ENCODE measurements around the gene CPAMD8.
"Not testable (repeated sequence)": the region's sequence is repeated elsewhere in the genome, so short reads cannot be mapped to it uniquely, and the experiment has no call there.

CPAMD8 gene

GRCh38 chr19:16889366-16889882 is 137.2 kb downstream of the CPAMD8 start:
- DNase-seq: no peak

GRCh38 chr19:16888629-16889365 is 137.8 kb downstream of the CPAMD8 start, which contains the start of gene F2RL3:
Gene F2RL3, plus strand, starts transcription at chr19:16888999. Its CDS starts 191 bp downstream, at chr19:16889190.
- DNase-seq: no peak

GRCh38 chr19:16887353-16888265 is 139.0 kb downstream of the CPAMD8 start:
- DNase-seq: no peak

DNA sequence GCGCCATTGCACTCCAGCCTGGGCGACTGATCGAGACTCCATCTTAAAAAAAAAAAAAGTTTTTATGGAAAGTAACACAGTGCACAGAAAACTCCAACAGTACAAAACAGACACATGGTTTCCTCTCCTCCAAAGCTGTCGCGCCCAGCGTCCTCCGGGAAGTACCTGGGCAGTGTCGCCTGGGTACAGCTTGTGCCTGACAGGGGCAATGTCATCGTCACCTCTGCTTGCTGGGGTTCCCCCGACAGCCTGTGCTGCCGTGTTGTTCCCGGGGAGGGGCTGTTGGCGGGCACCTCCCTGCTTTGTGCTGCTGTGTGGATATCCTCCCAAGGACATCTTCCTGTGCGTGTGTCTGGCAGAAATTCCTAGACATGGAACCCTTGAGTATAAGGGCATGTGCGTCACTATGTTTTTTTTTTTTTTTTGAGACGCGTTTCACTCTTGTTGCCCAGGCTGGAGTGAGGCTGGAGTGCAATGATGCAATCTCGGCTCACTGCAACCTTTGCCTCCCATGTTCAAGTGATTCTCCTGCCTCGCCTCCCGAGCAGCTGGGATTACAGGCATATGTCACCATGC is 140.2 kb downstream of the CPAMD8 start:
- DNase-seq: no peak

DNA sequence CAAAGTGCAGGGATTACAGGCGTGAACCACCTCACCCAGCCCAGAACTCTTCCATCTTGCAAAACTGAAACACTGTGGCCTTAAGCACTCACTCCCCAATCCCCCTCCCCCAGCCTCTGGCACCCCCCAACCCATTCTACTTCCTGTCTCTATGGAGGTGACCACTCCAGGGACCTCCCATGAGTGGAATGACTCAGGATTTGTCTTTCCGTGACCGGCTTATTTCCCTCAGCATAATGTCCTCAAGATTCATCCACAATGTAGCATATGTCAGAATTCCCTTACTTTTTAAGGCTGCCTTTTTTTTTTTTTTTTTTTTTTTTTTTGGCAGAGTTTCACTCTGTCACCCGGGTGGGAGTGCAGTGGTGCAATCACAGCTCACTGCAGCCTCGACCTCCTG is 141.4 kb downstream of the CPAMD8 start:
- no peak for DNase-seq

DNA sequence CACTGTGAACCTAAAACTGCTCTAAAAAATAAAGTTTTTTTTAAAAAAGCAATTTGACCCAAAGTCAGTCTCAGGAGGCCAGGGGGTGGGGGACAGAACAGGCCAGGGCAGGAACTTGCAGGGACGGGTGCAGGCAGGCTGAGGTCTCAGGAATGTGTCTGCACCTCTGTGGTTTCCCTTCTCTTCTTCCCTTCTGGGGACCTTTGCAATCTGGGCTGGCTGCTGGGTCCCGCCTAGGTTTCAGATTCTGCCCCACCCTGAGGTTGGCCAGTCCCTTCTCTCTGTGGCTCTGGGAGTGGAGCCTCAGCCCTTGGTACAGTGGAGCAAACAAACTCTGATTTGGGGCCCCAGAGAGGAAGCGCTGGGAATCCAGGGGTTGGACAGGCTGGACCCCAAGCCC is 143.1 kb downstream of the CPAMD8 start:
- no peak for DNase-seq

DNA sequence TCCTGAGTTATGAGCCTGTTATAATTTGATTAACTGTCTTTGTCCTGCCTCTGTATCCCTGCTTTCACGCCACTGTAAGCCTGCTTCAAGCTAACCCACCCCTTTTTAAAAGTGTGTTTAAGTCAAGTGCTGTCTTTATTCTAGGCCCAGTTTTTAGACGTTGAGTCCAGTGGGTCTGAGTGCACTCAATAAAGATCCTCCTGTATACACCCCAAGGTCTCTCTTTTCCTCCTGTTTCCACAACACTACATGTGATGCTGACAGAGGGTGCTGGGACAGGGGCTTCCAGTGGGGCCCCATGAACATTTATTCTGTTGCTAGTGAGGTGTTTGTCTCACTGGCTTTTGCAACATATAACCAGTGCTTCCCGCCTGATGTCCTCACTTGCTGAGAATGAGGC is 144.5 kb downstream of the CPAMD8 start:
- DNase-seq: no peak

DNA sequence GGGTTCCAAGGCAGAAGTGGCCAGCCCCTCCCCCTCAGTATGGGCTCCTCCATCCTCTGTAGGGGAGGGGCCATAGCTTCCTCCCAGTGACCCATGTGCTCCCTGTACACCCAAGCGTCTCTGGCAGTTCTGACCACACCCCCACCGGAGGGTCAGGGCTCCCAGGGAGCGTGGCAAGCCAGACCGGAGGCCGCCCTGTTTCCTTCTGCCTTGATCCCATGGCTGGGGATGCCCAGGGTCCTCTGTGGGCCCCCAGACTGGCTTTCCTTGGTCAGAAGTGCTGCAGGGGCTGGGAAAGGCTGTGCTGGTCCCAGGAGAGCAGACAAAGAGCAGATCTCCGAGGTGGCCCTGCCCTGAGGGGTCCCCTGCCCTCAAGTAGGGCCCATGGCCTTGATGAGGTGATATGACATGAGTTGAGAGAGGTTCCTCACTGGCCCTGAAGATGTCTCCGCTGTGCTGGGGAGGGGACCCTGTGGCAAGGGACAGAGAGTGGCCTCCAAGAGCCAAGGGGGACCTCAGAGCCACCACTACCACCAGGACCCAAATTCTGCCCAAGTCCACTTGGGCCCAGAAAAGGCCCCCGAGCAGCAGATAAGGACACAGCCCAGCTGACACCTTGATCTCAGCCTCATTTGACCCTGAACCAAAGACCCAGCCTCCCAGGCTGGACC is 145.6 kb downstream of the CPAMD8 start:
- no peak for DNase-seq

GRCh38 chr19:16878181-16878965 is 148.2 kb downstream of the CPAMD8 start:
- no peak for DNase-seq

DNA sequence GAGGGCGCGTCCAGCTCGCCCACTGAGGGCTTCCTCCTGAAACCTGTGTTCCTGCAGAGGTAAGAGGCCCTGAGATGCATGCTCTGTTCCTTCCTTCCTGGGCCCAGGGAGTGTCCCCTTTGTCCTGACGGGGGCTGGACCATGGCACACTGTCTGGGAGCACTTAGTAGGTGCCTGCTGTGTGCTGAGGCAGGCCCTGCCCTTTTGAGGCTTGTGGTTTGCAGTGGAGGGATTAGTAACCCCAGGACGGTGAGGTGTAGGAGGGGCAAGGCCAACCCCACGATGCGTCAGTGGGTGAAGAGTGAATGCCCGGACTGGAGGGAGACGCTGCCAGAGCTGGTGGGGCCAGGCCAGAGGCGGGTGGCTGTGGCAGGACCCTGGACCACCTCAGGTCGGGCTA is 149.0 kb downstream of the CPAMD8 start:
- DNase-seq: no peak

DNA sequence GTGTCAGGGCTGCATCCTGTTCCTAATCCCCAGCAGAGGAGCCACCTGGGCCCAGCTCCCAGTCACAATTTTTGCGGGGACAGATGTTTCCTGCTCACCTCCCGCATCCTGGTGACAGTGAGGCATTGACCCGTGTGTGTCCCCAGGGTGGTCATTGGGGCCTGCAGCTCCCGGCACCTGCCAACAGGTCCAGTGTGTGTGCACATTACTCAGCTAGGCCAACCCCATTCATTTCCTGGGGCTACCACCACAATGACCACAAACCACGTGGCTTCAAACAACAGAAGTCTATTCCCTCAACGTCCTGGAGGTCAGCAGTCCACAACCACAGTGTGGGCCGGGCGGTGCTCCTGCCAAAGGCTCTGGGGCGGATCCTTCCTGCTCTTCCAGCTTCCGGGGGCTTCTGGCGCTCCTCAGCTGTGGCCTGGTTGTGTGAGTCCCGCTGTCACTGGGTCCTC is 149.7 kb downstream of the CPAMD8 start:
- no peak for DNase-seq

DNA sequence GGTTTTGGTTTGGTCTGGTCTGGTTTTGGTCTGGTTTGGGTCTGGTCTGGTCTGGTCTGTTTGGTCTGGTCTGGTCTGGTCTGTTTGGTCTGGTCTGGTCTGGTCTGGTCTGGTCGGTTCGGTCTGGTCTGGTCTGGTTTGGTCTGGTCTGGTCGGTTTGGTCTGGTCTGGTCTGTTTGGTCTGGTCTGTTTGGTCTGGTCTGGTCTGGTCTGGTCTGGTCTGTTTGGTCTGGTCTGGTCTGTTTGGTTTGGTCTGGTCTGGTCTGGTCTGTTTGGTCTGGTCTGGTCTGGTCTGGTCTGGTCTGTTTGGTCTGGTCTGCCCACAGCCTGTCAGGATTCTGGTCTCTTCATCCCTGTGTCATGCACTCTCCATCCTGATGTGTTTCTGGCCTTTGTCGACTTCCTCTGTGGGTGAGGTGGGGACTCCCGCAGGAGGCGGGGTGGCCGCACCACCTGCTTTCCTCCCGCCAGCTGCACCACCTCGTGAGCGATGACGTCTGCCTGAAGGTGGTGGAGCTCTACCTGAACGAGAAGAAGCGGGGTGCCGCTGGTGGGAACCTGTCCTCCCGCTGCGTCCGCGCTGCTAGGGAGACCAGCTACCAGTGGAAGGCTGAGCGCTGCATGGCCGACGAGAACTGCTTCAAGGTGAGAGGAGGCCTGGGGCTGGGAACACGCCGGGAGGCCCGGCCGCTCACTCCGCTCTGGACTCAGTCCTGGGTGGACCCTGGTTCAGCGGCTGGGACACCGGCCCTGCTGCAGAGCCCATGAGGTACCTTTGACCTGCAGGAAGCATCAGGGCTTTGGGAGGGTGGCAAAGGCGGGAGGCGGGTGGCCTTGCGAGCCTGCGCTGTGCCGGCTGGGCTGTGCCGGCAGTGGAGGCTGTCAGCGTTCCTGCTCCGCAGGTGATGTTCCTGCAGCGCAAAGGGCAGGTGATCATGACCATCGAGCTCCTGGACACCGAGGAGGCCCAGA is 150.7 kb downstream of the CPAMD8 start:
- DNase-seq: no peak

GRCh38 chr19:16874978-16875299 is 151.7 kb downstream of the CPAMD8 start:
- DNase-seq: not testable (repeated sequence)

DNA sequence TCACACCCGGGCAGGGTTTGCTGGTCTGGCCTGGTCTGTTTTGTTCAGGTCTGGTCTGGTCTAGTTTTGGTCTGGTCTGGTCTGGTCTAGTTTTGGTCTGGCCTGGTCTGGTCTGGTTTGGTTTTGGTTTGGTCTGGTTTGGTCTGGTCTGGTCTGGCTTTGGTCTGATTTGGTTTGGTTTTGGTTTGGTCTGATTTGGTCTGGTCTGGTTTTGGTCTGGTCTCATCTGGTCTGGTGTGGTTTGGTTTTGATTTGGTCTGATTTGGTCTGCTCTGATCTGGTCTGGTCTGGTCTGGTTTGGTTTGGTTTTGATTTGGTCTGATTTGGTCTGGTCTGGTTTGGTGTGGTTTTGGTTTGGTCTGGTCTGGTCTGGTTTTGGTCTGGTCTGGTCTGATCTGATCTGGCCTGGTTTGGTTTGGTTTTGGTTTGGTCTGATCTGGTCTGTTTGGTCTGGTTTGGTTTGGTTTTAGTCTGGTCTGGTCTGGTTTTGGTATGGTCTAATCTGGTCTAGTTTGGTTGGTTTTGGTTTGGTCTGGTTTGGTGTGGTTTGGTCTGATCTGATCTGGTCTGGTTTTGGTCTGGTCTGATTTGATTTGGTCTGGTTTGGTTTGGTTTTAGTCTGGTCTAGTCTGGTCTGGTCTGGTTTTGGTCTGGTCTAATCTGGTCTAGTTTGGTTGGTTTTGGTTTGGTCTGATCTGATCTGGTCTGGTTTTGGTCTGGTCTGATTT is 152.2 kb downstream of the CPAMD8 start:
- no peak for DNase-seq

DNA sequence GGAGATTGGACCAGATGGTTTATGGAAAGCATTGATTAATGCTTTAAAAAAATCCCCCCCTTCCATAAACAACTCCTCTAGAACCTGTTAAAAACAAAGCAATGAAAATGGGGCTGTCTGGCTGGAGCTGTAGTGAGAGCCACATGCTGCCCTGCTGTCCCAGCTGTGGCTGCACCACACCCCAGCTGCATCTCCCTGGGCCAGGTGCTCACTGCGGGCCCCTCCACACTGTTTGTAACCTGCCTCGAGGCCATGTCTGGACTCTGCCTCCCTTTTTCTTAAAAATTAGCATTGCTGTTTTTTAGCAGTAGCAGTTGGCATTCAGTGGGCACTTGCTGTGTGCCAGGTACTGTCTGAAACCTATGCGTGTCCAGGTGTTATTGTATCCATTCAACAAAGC is 153.0 kb downstream of the CPAMD8 start:
- no peak for DNase-seq

- no peak for DNase-seq
These were observed 153.9 kb downstream of the CPAMD8 start for GRCh38 chr19:16872728-16873127.

- DNase-seq: no peak
These were observed 154.7 kb downstream of the CPAMD8 start for GRCh38 chr19:16871871-16872270.

DNA sequence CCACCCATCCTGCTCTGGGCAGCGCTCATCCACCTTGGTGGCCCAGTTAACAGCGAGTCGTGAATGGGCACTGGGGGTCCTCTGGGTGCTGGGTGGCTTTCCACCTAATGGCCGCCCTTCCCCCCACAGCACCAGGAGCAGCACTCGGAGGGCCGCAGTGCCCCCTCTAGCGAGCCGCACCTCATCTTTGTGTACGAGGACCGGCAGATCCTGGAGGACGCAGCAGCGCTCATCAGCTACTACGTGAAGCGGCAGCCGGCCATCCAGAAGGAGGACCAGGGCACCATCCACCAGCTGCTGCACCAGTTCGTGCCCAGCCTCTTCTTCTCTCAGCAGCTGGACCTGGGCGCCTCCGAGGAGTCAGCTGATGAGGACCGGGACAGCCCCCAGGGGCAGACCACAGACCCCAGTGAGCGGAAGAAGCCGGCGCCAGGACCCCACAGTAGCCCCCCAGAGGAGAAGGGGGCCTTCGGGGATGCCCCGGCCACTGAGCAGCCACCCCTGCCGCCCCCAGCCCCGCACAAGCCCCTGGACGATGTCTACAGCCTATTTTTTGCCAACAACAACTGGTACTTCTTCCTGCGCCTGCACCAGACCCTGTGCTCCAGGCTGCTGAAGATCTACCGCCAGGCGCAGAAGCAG is 157.2 kb downstream of the CPAMD8 start:
- no peak for DNase-seq

- no peak for DNase-seq
These were observed 158.0 kb downstream of the CPAMD8 start for GRCh38 chr19:16868423-16869130.
